GM12878 (cell line): Measurements from ENCODE around the gene FOXP1. TPM values are rescaled to one million over a fixed set of nuclear protein-coding genes. Genes with fewer than 3 reads are reported as not detected.

Source experiments
- ATAC-seq: fragments of 200-7000 bp; cut with Tn5 transposase; 3 replicates; pipeline ENCODE4 v1.9.1; 2020; ENCODE audit warnings: mild to moderate bottlenecking, moderate library complexity
- BruUV-seq: library from RNA; stranded (reverse); fragments of 400-500 nt; replicated peaks from 2 replicates; lab custom pipeline; 2021; lab: Mats Ljungman, UMichigan
- CTCF ChIA-PET: fragments of 300-600 bp; sonication (Branson Sonifier 250); formaldehyde crosslinking; extraction: SDS; loops from one replicate; lab custom pipeline; 2021; ENCODE audit warnings: inconsistent platforms; lab: Yijun Ruan, JAX
- POLR2A ChIA-PET: fragments of 350-600 bp; formaldehyde crosslinking; extraction: SDS; loops from one replicate; lab custom pipeline; 2021; ENCODE audit warnings: inconsistent platforms; lab: Charles Lee
- RAD21 ChIA-PET: fragments of 300-600 bp; sonication (Branson Sonifier 250); formaldehyde crosslinking; loops from one replicate; lab custom pipeline; 2023; ENCODE audit warnings: antibody characterized with exemption; ENCODE audit not compliant: unreplicated experiment; lab: Charles Lee
- SMC1A ChIA-PET: fragments of 300-600 bp; sonication (Branson Sonifier 250); formaldehyde crosslinking; loops from one replicate; lab custom pipeline; 2023; ENCODE audit not compliant: unreplicated experiment, uncharacterized antibody; lab: Charles Lee
- DNase-seq: peaks from one replicate; pipeline ENCODE4 v3.0.0-alpha.2; 2011; ENCODE audit warnings: low read depth, low spot score
- FAIRE-seq: peaks from 3 replicates; lab custom pipeline; 2011; peaks lifted over from hg19 to GRCh38; lab: Jason Lieb, UNC
- H2AFZ ChIP-seq: 2 replicates; pipeline ENCODE4 v1.6.0; 2011; ENCODE audit warnings: low read depth, low read length, control low read depth; ENCODE audit not compliant: control insufficient read depth
- H3K27ac ChIP-seq: 2 replicates; pipeline ENCODE4 v1.5.1; 2011; ENCODE audit warnings: control low read depth; ENCODE audit not compliant: control insufficient read depth, insufficient read depth
- H3K27me3 ChIP-seq, 2 experiments: replicated peaks in 1 of 2; 2 replicates each; pipeline versions ENCODE4 v1.6.0 to v1.6.1; 2011; ENCODE audit warnings: low read length in 1 of 2; ENCODE audit not compliant: control insufficient read depth in 2 of 2, insufficient read depth in 2 of 2
- H3K36me3 ChIP-seq, 2 experiments: 2 replicates each; pipeline ENCODE4 v1.5.1; 2011; ENCODE audit warnings: low read length in 1 of 2; ENCODE audit not compliant: control insufficient read depth in 2 of 2, insufficient read depth in 2 of 2
- H3K4me1 ChIP-seq: 2 replicates; pipeline ENCODE4 v1.6.1; 2011; ENCODE audit warnings: mild to moderate bottlenecking, low read length, moderate library complexity, mixed read lengths; ENCODE audit not compliant: control insufficient read depth, insufficient read depth
- H3K4me2 ChIP-seq: 2 replicates; pipeline ENCODE4 v1.6.0; 2011; ENCODE audit warnings: control low read depth; ENCODE audit not compliant: control insufficient read depth, insufficient read depth
- H3K4me3 ChIP-seq: fragments of 200-600 bp; sonication (generic); 2 replicates; pipeline ENCODE4 v1.5.1; 2016
- H3K79me2 ChIP-seq: 2 replicates; pipeline ENCODE4 v1.6.0; 2011; ENCODE audit warnings: low read length; ENCODE audit not compliant: control insufficient read depth, insufficient read depth
- H3K9ac ChIP-seq: 2 replicates; pipeline ENCODE4 v1.8.0; 2011; ENCODE audit warnings: low read length, control low read depth, mixed read lengths; ENCODE audit not compliant: control insufficient read depth, insufficient read depth
- H3K9me3 ChIP-seq: replicated peaks from 3 replicates; pipeline ENCODE4 v1.5.1; 2011; ENCODE audit warnings: mild to moderate bottlenecking, low read length; ENCODE audit not compliant: control insufficient read depth, insufficient read depth
- H4K20me1 ChIP-seq: 2 replicates; pipeline ENCODE4 v1.6.0; 2011; ENCODE audit not compliant: control insufficient read depth, insufficient read depth
- E2F8 ChIP-seq: fragments of 450-650 bp; IDR thresholded peaks from 2 replicates; pipeline ENCODE4 v1.6.1; 2018; ENCODE audit warnings: mild to moderate bottlenecking, low read depth, moderate library complexity; ENCODE audit not compliant: partially characterized antibody
- EGR1 ChIP-seq, 2 experiments: IDR thresholded peaks; 1 replicate in 1 of 2; 2 replicates in 1 of 2; pipeline ENCODE4 v1.6.1; 2011 to 2012; ENCODE audit warnings: low read depth in 2 of 2, low read length in 2 of 2, borderline replicate concordance in 1 of 2, mild to moderate bottlenecking in 1 of 2, moderate library complexity in 1 of 2
- REST ChIP-seq: IDR thresholded peaks from 2 replicates; pipeline ENCODE4 v1.6.1; 2012; ENCODE audit warnings: mild to moderate bottlenecking, low read depth, low read length
- SP1 ChIP-seq: IDR thresholded peaks from one replicate; pipeline ENCODE4 v1.6.1; 2011; ENCODE audit warnings: low read depth, low read length
- TBL1XR1 ChIP-seq: IDR thresholded peaks from 2 replicates; pipeline ENCODE4 v1.6.1; 2012; ENCODE audit warnings: low read depth, low read length, improper control_type of control experiment
- WGBS: methylation state at CpG from one replicate; pipeline ENCODE4 v1.1.6; 2016; ENCODE audit warnings: low lambda C conversion rate; ENCODE audit not compliant: insufficient replicate concordance, insufficient coverage; ENCODE audit errors: missing lambda C conversion rate; 5-methylcytosine and 5-hydroxymethylcytosine counted together
- in situ Hi-C: fragments of 300-500 bp; cut with MboI; formaldehyde crosslinking; loops from 9 replicates; pipeline ENCODE4 v1.14.3; 2018; ENCODE audit warnings: mixed read lengths
- intact Hi-C: fragments of 100-400 bp; cut with micrococcal nuclease; formaldehyde crosslinking; loops from one replicate; pipeline ENCODE4 v1.14.2; 2022; ENCODE audit not compliant: unreplicated experiment
- polyA plus RNA-seq, 11 experiments: library from polyadenylated mRNA; depleted of rRNA in 4 of 11; unstranded in 6 of 11; stranded (reverse) in 5 of 11; fragments of >200 nt; fragmentation: Nextera tagmentation in 4 of 11; fragmentation: Illumina TruSeq in 1 of 11; extraction: Ambion mirVana in 4 of 11; extraction: Trizol in 1 of 11; gene quantifications; 1 replicate in 1 of 11; 2 replicates in 10 of 11; pipeline versions ENCODE4 v1.2.1 to v1.2.3, GENCODE V29; 2011 to 2016; ENCODE audit warnings: inconsistent platforms in 2 of 11, missing spikeins in 2 of 11, low read depth in 1 of 11
- total RNA-seq, 4 experiments: library from RNA; depleted of rRNA in 3 of 4; stranded (reverse); fragments of >200 nt in 3 of 4; fragmentation: Illumina TruSeq in 1 of 4; extraction: Trizol in 1 of 4; gene quantifications; 2 replicates each; pipeline versions ENCODE4 v1.2.1 to v1.2.3, GENCODE V29; 2013 to 2021
- TF ChIP-seq, protein P1 (sequence below): fragments of 450-650 bp; IDR thresholded peaks from 2 replicates; pipeline ENCODE4 v1.6.1; 2017; ENCODE audit warnings: mild to moderate bottlenecking, moderate library complexity

The FOXP1 gene
- total and polyA plus RNA-seq, 10 of the 15 experiments (the other 5 are each of a cell fraction or from before 2014, with no cell fraction given), result 0.05 to 1.6 (median 0.20) TPM; not detected in 1

DNA sequence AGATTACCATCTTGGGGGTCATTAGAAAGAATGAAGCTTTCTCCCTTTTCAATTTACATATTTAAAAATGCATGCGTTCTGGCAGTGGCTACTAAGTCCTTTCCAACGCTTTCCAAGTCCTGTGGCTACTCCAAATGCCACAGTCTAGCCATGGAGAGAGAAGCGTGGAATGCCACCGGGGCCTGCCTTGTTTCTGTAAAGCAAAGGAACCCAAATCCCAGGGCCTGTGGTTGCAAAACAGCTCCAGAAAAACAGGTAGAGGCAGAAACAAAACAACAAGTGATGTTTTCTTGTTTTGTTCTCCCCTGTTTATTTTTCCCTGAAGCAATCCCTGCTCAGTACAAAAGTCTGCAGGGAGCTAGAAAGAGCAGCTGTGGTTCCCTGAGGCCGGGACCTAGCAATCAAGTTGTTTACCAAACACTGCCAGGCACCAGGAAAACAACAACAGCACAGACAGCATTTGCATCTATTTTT is 85.5 kb downstream of the FOXP1 start (continued):
- TF ChIP-seq SP1, result no peak
- TF ChIP-seq EGR1 (IDR thresholded peaks at IDR 0.05; ENCODE audit: borderline replicate concordance in 1 of 2, low read depth in 2 of 2, low read length in 2 of 2), result no peak
- no peak for TF ChIP-seq TBL1XR1
- TF ChIP-seq REST, result no peak

- no peak overlapping the region for H3K4me3 ChIP-seq
- DNase-seq (no peak), FAIRE-seq (no peak), ATAC-seq (no peak)
- RAD21 ChIA-PET, result interaction anchor here (1.0 kb wide), 1 partner anchor 57 kb away, joined by 3 read pairs; no protein-coding TSS in a partner anchor
- no peaks in the 10 kb centered on the region; a peak in 2 of 4 replicates for H3K27me3 ChIP-seq
- H3K79me2 ChIP-seq, result no peaks in the 10 kb centered on the region
- CTCF ChIA-PET, result interaction anchor here (1.5 kb wide), 1 partner anchor 11 kb away, joined by 3 read pairs; no protein-coding TSS in a partner anchor
- no peak overlapping the region for H3K4me2 ChIP-seq
- no peak overlapping the region for H3K27ac ChIP-seq
- H3K9me3 ChIP-seq, result no peaks in the 10 kb centered on the region
- in situ Hi-C loops (no loop called here), intact Hi-C loops (no loop called here)
- no TSS peak for BruUV-seq
- H3K4me1 ChIP-seq, result no peaks in the 10 kb centered on the region
- H3K9ac ChIP-seq, result no peak overlapping the region
- 0% methylated on average over 1 of the region's 1 CpG for WGBS
- SMC1A ChIA-PET, result interaction anchor here (1.1 to 1.3 kb wide), 2 partner anchors 11 to 363 kb away, joined by 3 read pairs; no protein-coding TSS in a partner anchor
- no peaks in the 10 kb centered on the region for H4K20me1 ChIP-seq
- H3K36me3 ChIP-seq, result no peaks in the 10 kb centered on the region
- H2AFZ ChIP-seq, result no peak overlapping the region
- POLR2A ChIA-PET, result no interaction called here
- TF ChIP-seq, protein P1, sequence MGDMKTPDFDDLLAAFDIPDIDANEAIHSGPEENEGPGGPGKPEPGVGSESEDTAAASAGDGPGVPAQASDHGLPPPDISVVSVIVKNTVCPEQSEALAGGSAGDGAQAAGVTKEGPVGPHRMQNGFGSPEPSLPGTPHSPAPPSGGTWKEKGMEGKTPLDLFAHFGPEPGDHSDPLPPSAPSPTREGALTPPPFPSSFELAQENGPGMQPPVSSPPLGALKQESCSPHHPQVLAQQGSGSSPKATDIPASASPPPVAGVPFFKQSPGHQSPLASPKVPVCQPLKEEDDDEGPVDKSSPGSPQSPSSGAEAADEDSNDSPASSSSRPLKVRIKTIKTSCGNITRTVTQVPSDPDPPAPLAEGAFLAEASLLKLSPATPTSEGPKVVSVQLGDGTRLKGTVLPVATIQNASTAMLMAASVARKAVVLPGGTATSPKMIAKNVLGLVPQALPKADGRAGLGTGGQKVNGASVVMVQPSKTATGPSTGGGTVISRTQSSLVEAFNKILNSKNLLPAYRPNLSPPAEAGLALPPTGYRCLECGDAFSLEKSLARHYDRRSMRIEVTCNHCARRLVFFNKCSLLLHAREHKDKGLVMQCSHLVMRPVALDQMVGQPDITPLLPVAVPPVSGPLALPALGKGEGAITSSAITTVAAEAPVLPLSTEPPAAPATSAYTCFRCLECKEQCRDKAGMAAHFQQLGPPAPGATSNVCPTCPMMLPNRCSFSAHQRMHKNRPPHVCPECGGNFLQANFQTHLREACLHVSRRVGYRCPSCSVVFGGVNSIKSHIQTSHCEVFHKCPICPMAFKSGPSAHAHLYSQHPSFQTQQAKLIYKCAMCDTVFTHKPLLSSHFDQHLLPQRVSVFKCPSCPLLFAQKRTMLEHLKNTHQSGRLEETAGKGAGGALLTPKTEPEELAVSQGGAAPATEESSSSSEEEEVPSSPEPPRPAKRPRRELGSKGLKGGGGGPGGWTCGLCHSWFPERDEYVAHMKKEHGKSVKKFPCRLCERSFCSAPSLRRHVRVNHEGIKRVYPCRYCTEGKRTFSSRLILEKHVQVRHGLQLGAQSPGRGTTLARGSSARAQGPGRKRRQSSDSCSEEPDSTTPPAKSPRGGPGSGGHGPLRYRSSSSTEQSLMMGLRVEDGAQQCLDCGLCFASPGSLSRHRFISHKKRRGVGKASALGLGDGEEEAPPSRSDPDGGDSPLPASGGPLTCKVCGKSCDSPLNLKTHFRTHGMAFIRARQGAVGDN, result no peak
- TF ChIP-seq E2F8, result no peak
Observed at GRCh38 chr3:71497367-71497897, 86.1 kb downstream of the FOXP1 start.
